22Rv1 (cell line): ENCODE data around the gene TREML4.

ENCODE experiments used
- ZFX ChIP-seq: fragments of 450-650 bp; IDR thresholded peaks from 2 replicates; pipeline ENCODE4 v1.6.1; 2017; ENCODE audit warnings: antibody characterized with exemption, borderline replicate concordance
- TF ChIP-seq, protein P1 (sequence below): fragments of 450-650 bp; IDR thresholded peaks from 2 replicates; pipeline ENCODE4 v1.5.1; 2017; ENCODE audit warnings: mild to moderate bottlenecking

DNA sequence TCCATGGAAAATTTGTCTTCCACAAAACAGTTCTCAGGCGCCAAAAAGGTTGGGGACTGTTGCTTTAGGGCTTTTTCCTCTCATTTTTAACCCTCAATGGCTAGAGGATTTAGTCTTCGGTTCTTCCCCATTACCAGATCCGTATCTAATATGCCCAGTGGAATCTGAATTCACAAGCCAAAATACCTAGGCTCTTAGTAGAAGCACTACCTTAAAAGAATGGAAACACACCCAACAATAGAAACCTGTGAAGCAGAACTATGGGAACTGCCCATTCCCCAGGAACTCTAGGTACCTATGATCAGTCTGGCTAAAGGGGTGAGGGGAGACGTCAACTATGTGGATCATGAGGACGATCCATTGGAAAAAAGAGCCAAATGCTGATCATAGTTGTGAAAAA is 3.1 kb downstream of the TREML4 start:
- TF ChIP-seq, protein P1, sequence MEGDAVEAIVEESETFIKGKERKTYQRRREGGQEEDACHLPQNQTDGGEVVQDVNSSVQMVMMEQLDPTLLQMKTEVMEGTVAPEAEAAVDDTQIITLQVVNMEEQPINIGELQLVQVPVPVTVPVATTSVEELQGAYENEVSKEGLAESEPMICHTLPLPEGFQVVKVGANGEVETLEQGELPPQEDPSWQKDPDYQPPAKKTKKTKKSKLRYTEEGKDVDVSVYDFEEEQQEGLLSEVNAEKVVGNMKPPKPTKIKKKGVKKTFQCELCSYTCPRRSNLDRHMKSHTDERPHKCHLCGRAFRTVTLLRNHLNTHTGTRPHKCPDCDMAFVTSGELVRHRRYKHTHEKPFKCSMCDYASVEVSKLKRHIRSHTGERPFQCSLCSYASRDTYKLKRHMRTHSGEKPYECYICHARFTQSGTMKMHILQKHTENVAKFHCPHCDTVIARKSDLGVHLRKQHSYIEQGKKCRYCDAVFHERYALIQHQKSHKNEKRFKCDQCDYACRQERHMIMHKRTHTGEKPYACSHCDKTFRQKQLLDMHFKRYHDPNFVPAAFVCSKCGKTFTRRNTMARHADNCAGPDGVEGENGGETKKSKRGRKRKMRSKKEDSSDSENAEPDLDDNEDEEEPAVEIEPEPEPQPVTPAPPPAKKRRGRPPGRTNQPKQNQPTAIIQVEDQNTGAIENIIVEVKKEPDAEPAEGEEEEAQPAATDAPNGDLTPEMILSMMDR = no peak
- TF ChIP-seq ZFX = no peak
